GM23338 (cell line): ENCODE measurements around the gene TRH.

Experiments
- CREB1 ChIP-seq: fragments of 250-450 bp; sonication (Bioruptor Pico); IDR thresholded peaks from 2 replicates; pipeline ENCODE4 v1.5.0; 2020; ENCODE audit warnings: low read depth, mild to moderate bottlenecking, moderate library complexity
- EZH2 ChIP-seq: fragments of 200-600 bp; sonication (generic); IDR thresholded peaks from one replicate; pipeline ENCODE4 v1.8.0; 2017; ENCODE audit warnings: antibody characterized with exemption, mild to moderate bottlenecking, low read depth; ENCODE audit not compliant: unreplicated experiment
- EZH2phosphoT487 ChIP-seq: fragments of 200-600 bp; sonication (generic); IDR thresholded peaks from one replicate; pipeline ENCODE4 v1.8.1; 2018; ENCODE audit warnings: antibody characterized with exemption; ENCODE audit not compliant: unreplicated experiment
- JUNB ChIP-seq: IDR thresholded peaks from one replicate; pipeline ENCODE4 v1.6.1; 2016; ENCODE audit warnings: antibody characterized with exemption; ENCODE audit not compliant: unreplicated experiment
- POLR2AphosphoS5 ChIP-seq: IDR thresholded peaks from 2 replicates; pipeline ENCODE4 v1.6.1; 2016; ENCODE audit warnings: antibody characterized with exemption, low read depth
- STAT1 ChIP-seq: IDR thresholded peaks from one replicate; pipeline ENCODE4 v1.6.1; 2016; ENCODE audit warnings: antibody characterized with exemption; ENCODE audit not compliant: unreplicated experiment
- ZNF114 ChIP-seq: fragments of 250-450 bp; sonication (Bioruptor Pico); IDR thresholded peaks from 2 replicates; pipeline ENCODE4 v1.5.0; 2020; ENCODE audit warnings: mild to moderate bottlenecking, moderate library complexity
- TF ChIP-seq, protein P1 (sequence below), 2 experiments: fragments of 200-600 bp in 1 of 2; sonication (generic) in 1 of 2; conservative IDR thresholded peaks; 2 replicates each; pipeline versions ENCODE4 v1.5.1 to v1.6.1; 2016 to 2017; ENCODE audit warnings: antibody characterized with exemption in 2 of 2, low read depth in 2 of 2, mild to moderate bottlenecking in 2 of 2, moderate library complexity in 1 of 2
- TF ChIP-seq, protein P2 (sequence below): fragments of 250-450 bp; sonication (Bioruptor Pico); IDR thresholded peaks from 2 replicates; pipeline ENCODE4 v1.5.0; 2020; ENCODE audit warnings: mild to moderate bottlenecking, moderate library complexity
- TF ChIP-seq, protein P3 (sequence below): IDR thresholded peaks from one replicate; pipeline ENCODE4 v1.6.1; 2018; ENCODE audit warnings: antibody characterized with exemption; ENCODE audit not compliant: unreplicated experiment

GRCh38 chr3:129965937-129966336 is 8.6 kb upstream of the TRH start:
- TF ChIP-seq, protein P1, sequence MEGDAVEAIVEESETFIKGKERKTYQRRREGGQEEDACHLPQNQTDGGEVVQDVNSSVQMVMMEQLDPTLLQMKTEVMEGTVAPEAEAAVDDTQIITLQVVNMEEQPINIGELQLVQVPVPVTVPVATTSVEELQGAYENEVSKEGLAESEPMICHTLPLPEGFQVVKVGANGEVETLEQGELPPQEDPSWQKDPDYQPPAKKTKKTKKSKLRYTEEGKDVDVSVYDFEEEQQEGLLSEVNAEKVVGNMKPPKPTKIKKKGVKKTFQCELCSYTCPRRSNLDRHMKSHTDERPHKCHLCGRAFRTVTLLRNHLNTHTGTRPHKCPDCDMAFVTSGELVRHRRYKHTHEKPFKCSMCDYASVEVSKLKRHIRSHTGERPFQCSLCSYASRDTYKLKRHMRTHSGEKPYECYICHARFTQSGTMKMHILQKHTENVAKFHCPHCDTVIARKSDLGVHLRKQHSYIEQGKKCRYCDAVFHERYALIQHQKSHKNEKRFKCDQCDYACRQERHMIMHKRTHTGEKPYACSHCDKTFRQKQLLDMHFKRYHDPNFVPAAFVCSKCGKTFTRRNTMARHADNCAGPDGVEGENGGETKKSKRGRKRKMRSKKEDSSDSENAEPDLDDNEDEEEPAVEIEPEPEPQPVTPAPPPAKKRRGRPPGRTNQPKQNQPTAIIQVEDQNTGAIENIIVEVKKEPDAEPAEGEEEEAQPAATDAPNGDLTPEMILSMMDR (conservative IDR thresholded peaks at IDR 0.05; ENCODE audit: low read depth in 2 of 2): no peak
- TF ChIP-seq EZH2 (no peak), POLR2AphosphoS5 (no peak), CREB1 (CRISPR knock-in tag) (no peak), EZH2phosphoT487 (no peak), ZNF114 (CRISPR knock-in tag) (no peak), JUNB (no peak), STAT1 (no peak)
- TF ChIP-seq, protein P2, sequence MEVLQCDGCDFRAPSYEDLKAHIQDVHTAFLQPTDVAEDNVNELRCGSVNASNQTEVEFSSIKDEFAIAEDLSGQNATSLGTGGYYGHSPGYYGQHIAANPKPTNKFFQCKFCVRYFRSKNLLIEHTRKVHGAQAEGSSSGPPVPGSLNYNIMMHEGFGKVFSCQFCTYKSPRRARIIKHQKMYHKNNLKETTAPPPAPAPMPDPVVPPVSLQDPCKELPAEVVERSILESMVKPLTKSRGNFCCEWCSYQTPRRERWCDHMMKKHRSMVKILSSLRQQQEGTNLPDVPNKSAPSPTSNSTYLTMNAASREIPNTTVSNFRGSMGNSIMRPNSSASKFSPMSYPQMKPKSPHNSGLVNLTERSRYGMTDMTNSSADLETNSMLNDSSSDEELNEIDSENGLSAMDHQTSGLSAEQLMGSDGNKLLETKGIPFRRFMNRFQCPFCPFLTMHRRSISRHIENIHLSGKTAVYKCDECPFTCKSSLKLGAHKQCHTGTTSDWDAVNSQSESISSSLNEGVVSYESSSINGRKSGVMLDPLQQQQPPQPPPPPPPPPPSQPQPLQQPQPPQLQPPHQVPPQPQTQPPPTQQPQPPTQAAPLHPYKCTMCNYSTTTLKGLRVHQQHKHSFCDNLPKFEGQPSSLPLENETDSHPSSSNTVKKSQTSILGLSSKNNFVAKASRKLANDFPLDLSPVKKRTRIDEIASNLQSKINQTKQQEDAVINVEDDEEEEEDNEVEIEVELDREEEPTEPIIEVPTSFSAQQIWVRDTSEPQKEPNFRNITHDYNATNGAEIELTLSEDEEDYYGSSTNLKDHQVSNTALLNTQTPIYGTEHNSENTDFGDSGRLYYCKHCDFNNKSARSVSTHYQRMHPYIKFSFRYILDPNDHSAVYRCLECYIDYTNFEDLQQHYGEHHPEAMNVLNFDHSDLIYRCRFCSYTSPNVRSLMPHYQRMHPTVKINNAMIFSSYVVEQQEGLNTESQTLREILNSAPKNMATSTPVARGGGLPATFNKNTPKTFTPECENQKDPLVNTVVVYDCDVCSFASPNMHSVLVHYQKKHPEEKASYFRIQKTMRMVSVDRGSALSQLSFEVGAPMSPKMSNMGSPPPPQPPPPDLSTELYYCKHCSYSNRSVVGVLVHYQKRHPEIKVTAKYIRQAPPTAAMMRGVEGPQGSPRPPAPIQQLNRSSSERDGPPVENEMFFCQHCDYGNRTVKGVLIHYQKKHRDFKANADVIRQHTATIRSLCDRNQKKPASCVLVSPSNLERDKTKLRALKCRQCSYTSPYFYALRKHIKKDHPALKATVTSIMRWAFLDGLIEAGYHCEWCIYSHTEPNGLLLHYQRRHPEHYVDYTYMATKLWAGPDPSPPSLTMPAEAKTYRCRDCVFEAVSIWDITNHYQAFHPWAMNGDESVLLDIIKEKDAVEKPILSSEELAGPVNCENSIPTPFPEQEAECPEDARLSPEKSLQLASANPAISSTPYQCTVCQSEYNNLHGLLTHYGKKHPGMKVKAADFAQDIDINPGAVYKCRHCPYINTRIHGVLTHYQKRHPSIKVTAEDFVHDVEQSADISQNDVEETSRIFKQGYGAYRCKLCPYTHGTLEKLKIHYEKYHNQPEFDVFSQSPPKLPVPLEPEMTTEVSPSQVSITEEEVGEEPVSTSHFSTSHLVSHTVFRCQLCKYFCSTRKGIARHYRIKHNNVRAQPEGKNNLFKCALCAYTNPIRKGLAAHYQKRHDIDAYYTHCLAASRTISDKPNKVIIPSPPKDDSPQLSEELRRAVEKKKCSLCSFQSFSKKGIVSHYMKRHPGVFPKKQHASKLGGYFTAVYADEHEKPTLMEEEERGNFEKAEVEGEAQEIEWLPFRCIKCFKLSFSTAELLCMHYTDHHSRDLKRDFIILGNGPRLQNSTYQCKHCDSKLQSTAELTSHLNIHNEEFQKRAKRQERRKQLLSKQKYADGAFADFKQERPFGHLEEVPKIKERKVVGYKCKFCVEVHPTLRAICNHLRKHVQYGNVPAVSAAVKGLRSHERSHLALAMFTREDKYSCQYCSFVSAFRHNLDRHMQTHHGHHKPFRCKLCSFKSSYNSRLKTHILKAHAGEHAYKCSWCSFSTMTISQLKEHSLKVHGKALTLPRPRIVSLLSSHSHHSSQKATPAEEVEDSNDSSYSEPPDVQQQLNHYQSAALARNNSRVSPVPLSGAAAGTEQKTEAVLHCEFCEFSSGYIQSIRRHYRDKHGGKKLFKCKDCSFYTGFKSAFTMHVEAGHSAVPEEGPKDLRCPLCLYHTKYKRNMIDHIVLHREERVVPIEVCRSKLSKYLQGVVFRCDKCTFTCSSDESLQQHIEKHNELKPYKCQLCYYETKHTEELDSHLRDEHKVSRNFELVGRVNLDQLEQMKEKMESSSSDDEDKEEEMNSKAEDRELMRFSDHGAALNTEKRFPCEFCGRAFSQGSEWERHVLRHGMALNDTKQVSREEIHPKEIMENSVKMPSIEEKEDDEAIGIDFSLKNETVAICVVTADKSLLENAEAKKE: no peak
- TF ChIP-seq, protein P3, sequence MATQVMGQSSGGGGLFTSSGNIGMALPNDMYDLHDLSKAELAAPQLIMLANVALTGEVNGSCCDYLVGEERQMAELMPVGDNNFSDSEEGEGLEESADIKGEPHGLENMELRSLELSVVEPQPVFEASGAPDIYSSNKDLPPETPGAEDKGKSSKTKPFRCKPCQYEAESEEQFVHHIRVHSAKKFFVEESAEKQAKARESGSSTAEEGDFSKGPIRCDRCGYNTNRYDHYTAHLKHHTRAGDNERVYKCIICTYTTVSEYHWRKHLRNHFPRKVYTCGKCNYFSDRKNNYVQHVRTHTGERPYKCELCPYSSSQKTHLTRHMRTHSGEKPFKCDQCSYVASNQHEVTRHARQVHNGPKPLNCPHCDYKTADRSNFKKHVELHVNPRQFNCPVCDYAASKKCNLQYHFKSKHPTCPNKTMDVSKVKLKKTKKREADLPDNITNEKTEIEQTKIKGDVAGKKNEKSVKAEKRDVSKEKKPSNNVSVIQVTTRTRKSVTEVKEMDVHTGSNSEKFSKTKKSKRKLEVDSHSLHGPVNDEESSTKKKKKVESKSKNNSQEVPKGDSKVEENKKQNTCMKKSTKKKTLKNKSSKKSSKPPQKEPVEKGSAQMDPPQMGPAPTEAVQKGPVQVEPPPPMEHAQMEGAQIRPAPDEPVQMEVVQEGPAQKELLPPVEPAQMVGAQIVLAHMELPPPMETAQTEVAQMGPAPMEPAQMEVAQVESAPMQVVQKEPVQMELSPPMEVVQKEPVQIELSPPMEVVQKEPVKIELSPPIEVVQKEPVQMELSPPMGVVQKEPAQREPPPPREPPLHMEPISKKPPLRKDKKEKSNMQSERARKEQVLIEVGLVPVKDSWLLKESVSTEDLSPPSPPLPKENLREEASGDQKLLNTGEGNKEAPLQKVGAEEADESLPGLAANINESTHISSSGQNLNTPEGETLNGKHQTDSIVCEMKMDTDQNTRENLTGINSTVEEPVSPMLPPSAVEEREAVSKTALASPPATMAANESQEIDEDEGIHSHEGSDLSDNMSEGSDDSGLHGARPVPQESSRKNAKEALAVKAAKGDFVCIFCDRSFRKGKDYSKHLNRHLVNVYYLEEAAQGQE: no peak
